Measurements from ENCODE around the gene CCDC136. TPM values are rescaled to one million over a fixed set of nuclear protein-coding genes. Genes with fewer than 3 reads are reported as not detected.

The CCDC136 gene
- total RNA-seq, 4 donors from 2014 or later = 4.5 to 12.4 (median 7.2) TPM

DNA sequence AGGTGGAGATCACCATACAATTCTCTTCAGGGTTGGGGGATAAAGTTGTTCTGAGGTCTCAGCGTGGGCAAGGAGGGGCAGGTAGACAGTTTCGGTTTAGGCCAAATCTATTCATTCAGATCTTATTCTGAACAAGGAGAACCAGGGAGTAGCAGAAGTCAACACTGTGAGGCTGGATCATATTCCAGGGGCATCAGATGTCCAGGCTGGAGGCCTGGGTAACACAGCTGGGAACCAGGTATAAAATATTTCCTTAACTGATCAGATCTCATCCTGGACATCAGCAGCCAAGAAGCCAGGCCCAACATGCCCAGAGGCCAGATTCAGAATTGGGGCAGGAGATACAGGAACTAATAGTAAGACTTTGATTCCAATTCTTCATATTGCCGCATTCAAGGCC is 19.2 kb downstream of the CCDC136 start:
- DNase-seq (ENCODE audit: low spot score in 2 of 2) = no peak
- Histone ChIP-seq H3K4me3 (no peak overlapping the region), H3K27ac (no peak overlapping the region), H3K27me3 (no peaks in the 10 kb centered on the region), H3K36me3 (peaks cover 0 to 4% (median 0%) of the 10 kb centered on the region in 3 donors), H3K9me3 (no peaks in the 10 kb centered on the region), H3K4me1 (no peaks in the 10 kb centered on the region)
- 92% methylated on average over 3 of the region's 3 CpGs for WGBS, 2 donors
- no peak for TF ChIP-seq EP300 (IDR thresholded peaks at IDR 0.05)
- TF ChIP-seq POLR2A (IDR thresholded peaks at IDR 0.05) = no peak
- TF ChIP-seq, protein P1, sequence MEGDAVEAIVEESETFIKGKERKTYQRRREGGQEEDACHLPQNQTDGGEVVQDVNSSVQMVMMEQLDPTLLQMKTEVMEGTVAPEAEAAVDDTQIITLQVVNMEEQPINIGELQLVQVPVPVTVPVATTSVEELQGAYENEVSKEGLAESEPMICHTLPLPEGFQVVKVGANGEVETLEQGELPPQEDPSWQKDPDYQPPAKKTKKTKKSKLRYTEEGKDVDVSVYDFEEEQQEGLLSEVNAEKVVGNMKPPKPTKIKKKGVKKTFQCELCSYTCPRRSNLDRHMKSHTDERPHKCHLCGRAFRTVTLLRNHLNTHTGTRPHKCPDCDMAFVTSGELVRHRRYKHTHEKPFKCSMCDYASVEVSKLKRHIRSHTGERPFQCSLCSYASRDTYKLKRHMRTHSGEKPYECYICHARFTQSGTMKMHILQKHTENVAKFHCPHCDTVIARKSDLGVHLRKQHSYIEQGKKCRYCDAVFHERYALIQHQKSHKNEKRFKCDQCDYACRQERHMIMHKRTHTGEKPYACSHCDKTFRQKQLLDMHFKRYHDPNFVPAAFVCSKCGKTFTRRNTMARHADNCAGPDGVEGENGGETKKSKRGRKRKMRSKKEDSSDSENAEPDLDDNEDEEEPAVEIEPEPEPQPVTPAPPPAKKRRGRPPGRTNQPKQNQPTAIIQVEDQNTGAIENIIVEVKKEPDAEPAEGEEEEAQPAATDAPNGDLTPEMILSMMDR (IDR thresholded peaks at IDR 0.05) = no peak

DNA sequence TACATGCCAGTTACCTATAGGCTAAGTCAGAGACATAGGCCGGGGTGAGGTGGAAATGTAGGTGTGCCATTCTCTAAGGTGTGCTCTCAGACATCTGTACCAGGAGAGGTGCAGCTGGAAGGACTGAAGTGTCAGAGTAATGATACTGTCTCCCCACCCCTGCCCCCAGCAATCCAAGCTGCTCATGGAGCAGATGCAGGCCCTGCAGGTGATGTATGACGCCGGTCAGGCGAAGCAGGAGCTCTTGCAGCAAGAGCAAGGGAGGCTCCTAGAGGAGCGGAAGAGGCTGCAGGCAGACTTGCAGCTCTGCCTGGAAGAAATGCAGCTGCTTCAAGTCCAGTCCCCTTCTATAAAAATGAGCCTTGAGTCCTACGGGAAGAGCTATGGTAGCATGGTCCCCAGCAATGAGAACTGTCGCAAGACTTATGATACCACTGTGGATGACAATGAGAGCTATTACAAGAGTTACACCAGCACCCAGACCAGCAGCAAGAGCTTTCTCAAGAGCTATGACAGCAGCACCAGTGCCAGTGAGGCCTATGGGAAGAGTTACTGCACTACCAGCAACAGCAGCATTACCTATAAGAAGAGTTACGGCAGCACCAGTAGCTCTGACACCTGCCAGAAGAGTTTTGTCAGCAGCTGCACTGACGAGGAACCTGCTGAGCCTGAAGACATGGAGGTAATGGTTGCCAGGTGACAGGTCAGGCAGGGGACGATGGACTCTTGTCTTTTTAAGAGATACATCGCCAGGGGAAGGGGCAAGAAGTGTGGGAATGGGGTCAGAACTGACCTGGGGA is 20.1 kb downstream of the CCDC136 start:
- no peak for TF ChIP-seq EP300 (IDR thresholded peaks at IDR 0.05)
- TF ChIP-seq, protein P1 (IDR thresholded peaks at IDR 0.05) = no peak
- TF ChIP-seq POLR2A (IDR thresholded peaks at IDR 0.05) = no peak
- no peaks in the 10 kb centered on the region for H3K36me3 ChIP-seq
- H3K4me1 ChIP-seq = no peaks in the 10 kb centered on the region
- DNase-seq (ENCODE audit: low spot score in 2 of 2) = no peak
- H3K9me3 ChIP-seq = no peaks in the 10 kb centered on the region
- 88 to 94% methylated on average over 11 of the region's 11 CpGs for WGBS, 2 donors
- no peak overlapping the region for H3K4me3 ChIP-seq
- no peak overlapping the region for H3K27ac ChIP-seq
- H3K27me3 ChIP-seq = no peaks in the 10 kb centered on the region

DNA sequence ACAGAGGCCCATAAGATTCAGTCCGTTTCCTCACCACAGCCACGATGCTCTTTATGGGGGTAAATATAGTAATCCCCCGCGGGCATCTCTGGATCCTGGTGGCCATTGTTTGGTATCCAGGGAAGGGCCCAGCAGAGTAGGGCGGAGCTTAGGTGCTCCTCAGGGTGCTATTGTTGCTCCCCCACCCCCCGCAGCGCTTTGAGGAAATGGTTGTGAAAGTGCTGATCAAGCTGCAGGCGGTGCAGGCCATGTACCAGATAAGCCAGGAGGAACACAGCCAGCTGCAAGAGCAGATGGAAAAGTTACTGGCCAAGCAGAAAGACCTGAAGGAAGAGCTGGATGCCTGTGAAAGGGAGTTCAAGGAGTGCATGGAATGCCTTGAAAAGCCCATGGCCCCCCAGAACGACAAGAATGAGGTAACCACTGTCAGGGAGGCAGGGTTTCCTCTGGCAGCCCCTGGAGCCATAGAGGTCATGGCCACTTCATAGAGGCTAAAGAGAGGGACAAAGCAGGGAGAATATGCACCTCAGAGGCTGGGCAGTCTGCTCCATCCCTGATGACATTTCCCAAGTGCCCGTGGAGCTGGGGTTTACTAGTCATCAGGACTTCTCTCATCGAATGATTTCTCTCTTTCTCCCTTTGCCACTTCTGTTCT is 20.9 kb downstream of the CCDC136 start:
- 52 to 54% methylated on average over 11 of the region's 11 CpGs for WGBS, 2 donors
- no peak overlapping the region for H3K27ac ChIP-seq
- H3K27me3 ChIP-seq = no peaks in the 10 kb centered on the region
- H3K4me3 ChIP-seq = no peak overlapping the region
- no peaks in the 10 kb centered on the region for H3K9me3 ChIP-seq
- no peaks in the 10 kb centered on the region for H3K4me1 ChIP-seq
- peak in 1 of 2 donors; percentile 31 for DNase-seq (ENCODE audit: low spot score in 2 of 2)
- no peak for TF ChIP-seq EP300 (IDR thresholded peaks at IDR 0.05)
- TF ChIP-seq, protein P1 (IDR thresholded peaks at IDR 0.05) = no peak
- H3K36me3 ChIP-seq = no peaks in the 10 kb centered on the region

DNA sequence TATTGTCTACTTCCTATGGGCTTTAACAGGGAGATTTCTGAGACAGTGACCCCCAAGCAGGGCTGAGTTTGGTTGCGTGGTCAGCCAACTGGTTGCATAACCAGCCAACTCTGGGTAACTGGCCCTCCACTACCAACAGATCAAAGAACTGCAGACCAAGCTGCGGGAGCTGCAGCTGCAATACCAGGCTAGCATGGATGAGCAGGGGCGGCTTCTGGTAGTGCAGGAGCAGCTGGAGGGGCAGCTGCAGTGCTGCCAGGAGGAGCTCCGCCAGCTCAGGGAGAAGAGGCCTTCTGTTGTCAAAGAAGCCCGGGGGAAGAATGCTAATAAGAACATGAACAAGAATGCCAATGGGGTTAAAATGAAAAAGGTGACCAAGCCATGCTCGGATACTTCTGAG is 22.7 kb downstream of the CCDC136 start:
- H3K9me3 ChIP-seq = no peaks in the 10 kb centered on the region
- H3K4me3 ChIP-seq = no peak overlapping the region
- WGBS, 2 donors = 85 to 88% methylated on average over 6 of the region's 6 CpGs
- no peak for DNase-seq (ENCODE audit: low spot score in 2 of 2)
- no peaks in the 10 kb centered on the region for H3K4me1 ChIP-seq
- TF ChIP-seq POLR2A (IDR thresholded peaks at IDR 0.05) (no peak), EP300 (IDR thresholded peaks at IDR 0.05) (no peak)
- TF ChIP-seq, protein P1 (IDR thresholded peaks at IDR 0.05) = no peak
- no peaks in the 10 kb centered on the region for H3K27me3 ChIP-seq
- no peak overlapping the region for H3K27ac ChIP-seq
- H3K36me3 ChIP-seq = no peaks in the 10 kb centered on the region

DNA sequence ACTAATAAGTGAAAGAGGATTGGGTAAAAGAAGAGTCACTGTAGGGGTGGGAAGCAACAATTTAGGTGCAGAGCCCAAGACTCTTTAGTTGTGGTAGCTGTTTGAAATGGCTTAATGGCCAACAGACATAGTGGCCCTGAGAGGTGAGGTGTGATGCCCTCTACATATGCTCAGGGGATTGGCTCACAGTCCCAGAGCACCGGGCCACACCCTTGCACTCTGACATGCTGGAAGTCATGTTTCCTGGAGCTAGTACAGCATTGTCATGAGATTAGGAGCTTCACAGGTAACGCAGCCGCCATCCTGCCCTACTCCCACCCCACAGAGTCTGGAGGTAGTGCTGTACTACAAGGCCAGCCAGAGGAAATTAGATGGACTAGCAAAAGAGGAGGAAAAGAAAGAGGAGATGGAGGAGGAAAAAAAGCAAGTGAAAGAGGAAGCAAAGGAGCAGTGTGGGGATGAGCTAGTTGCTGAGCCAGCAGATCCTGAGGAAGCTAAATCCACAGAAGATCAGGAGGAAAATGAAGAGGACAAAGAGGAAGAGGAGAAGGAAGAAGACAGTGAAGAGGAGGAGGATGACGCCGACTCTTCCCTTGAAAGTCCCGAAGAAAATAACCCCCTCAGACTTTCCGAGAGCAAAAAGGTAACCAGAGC is 23.6 kb downstream of the CCDC136 start:
- DNase-seq (ENCODE audit: low spot score in 2 of 2) = no peak
- TF ChIP-seq EP300 (IDR thresholded peaks at IDR 0.05) (peak in 1 of 2 donors; percentile 21), POLR2A (IDR thresholded peaks at IDR 0.05) (no peak)

More for the DNA sequence above, 23.6 kb downstream of the CCDC136 start:
- Histone ChIP-seq H3K9me3 (no peaks in the 10 kb centered on the region), H3K36me3 (no peaks in the 10 kb centered on the region), H3K27ac (no peak overlapping the region), H3K4me3 (no peak overlapping the region), H3K27me3 (no peaks in the 10 kb centered on the region), H3K4me1 (no peaks in the 10 kb centered on the region)
- 88 to 89% methylated on average over 7 of the region's 7 CpGs for WGBS, 2 donors

Measured in tibial nerve (tissue), 4 donors.